HG02884 (cell line): Measurements from ENCODE around the gene AGPAT3.

Source experiments
- ATAC-seq: cut with Tn5 transposase; IDR thresholded peaks from one replicate; pipeline ENCODE4 v1.9.1; 2021; ENCODE audit warnings: mild to moderate bottlenecking, moderate library complexity; ENCODE audit not compliant: unreplicated experiment

The AGPAT3 gene

DNA sequence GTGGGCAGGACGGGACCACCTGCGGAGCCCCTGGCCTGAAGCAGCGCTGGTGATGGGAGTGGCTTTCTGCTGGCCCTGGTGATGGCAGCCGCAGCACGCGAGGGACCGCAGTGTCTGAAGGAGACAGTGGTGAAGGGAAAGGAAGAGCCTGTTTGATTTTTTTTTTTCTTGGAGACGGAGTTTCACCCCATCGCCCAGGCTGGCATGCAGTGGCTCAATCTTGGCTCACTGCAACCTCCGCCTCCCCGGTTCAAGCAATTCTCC is 106.9 kb downstream of the AGPAT3 start:
- ATAC-seq, result no peak

DNA sequence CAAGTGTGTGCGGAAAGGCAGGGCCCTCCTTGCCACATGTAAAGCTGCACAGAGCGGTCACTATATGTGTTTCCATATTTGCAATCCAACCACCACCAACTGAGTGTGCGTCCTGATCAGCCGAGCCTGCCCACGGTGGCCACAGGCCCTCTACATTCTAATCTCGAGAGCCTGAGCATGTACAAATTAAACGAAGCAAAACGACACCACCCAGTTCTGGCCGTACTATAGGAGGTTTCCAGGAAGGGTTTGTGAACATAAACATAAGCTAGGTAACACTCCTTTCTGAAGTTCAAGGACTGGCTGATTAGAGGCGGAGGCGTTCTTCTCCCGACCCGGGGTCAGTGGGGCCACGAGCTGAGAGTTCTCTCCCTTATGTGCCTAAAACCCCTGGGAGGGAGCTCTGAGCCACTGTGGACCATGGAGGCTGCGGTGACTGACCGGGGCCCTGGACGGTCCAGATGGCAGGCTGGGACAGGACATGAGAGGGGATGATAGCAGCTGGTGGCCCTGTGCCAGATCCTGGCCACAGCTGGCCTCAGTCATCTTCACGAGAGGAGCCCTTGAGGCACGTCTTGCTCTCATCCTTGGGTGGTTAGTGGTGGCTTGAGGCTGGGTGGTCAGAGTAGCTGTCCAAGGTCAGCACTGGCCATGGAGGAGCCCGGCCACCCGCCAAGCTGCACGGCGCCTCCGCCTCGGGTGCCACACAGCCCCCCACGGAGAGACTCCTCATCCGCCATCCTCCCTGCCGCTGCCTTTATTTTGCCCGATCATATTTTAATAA is 108.0 kb downstream of the AGPAT3 start:
- no peak for ATAC-seq

DNA sequence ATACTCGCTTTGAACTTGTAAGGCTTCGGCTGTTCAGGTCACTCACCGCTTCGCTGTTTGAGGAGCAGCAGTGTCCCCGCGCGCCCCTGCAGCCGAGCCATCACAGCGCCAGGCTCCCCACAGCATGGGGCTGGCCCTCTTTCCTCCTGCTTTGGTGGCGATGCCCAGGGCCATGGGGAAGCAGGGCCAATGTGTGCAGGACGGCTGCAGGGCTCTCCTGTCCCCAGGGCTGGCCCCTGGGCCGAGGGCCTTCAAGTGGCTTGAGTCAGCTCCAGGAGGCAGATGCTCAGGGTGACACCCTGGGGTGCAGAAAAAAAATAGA is 108.6 kb downstream of the AGPAT3 start:
- no peak for ATAC-seq

DNA sequence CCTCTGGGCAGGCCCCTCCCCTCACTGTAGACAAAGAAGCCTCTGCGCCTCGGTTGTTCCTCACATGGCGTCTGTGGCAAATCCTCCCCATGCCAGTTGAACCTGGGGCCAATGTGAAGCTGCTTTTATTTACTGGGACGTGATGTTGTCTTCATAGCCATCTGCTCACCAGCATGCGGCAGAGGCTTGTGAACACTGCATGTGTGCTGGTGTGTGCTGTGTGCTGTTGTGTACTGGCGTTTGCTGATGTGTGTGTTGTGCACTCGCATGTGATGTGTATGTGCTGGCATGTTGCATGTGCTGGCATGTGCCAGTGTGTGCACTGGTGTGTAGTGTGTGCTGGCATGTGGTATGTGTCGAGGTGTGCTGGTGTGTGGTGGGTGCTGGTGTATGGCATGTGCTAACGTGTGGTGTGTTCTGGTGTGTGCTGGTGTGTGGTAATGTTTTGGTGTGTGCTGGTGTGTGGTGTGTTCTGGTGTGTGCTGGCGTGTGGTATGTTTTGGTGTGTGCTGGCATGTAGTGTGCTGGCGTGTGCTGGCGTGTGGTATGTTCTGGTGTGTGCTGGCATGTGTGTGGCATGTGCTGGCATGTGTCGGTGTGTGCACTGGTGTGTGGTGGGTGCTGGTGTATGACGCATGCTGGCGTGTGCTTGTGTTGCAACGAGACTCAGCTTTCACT is 109.9 kb downstream of the AGPAT3 start:
- no peak for ATAC-seq

DNA sequence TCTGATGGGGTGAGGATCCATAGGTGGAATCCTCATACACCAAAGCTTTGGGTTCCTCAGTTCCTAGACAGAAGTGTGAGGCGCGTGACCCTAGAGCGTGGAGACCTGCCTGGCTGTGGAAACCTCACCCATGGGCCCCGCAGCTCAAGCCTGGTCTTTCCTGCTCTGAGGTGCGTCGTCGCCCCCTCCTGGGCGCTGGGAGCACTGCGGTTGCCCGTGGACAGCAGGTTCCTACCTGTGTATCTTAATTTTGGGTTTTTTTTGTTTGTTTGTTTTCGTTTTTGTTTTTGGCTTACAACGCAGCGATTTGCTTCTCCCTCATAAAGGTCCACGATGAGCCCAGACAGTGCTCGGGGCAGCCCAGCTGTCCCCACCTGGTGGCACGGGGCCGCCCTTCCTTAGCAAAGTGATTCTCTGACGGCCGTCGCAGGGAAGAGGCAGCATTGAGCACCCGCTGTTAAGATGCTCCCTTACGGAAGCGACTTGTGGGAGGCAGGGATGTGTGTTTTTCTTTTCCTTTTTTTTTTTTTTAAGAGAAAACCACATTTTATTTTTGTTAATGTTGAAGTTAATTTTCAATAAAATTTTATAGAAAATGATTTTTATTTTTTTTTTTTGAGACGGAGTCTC is 110.6 kb downstream of the AGPAT3 start:
- ATAC-seq, result no peak

DNA sequence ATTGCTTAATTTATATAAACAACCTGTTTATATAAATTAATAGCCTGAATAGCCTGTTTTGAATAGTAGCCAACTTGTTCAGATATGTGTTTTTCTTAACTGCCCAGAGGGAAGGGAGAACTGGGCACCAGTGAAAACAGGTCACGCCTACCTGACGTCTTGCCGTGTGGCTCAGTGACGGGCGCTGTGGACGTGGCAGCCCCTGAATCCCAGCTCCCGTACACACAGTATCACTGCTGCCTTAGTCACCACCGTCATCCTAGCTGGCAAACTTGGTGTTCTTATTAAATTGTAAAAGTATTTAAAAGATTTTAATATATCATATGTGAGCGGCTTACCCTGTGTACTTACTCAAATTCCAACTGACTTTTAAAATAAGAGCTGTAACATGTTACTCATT is 111.6 kb downstream of the AGPAT3 start:
- ATAC-seq, result no peak

DNA sequence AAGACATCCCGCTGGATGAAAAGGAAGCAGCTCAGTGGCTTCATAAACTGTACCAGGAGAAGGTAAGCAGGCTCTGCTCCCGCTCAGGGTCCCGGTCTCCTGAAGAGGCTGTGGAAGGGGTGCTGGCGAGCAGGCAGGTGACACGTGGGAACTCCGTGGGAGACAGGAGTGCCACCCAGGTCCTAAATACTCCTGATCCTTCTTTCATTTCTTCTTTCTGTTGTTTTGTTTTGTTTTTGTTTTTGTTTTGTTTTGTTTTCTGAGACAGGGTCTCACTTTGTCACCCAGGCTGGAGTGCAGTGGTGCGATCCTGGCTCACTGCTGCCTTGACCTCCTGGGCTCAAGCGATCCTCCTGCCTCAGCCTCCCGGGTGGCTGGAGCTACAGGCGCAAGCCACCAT is 113.0 kb downstream of the AGPAT3 start:
- ATAC-seq, result no peak

DNA sequence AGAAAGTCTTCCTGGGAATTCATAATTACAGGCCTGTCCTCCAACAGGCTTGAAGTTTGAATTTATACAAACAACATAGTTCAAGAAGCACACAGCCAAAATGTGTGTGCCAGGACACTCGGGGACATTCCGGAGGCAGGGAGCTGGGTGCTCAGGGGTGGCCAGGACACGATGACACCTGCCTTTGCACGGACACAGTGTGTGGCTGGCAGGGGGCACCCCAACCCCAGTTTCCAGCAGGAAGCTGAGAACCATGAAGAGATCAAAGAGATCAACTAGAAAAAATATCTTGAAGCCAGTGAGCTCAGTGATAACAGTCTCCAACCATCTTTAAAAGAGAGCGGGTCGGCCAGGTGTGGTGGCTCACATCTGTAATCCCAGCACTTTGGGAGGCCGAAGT is 114.6 kb downstream of the AGPAT3 start:
- ATAC-seq, result no peak

DNA sequence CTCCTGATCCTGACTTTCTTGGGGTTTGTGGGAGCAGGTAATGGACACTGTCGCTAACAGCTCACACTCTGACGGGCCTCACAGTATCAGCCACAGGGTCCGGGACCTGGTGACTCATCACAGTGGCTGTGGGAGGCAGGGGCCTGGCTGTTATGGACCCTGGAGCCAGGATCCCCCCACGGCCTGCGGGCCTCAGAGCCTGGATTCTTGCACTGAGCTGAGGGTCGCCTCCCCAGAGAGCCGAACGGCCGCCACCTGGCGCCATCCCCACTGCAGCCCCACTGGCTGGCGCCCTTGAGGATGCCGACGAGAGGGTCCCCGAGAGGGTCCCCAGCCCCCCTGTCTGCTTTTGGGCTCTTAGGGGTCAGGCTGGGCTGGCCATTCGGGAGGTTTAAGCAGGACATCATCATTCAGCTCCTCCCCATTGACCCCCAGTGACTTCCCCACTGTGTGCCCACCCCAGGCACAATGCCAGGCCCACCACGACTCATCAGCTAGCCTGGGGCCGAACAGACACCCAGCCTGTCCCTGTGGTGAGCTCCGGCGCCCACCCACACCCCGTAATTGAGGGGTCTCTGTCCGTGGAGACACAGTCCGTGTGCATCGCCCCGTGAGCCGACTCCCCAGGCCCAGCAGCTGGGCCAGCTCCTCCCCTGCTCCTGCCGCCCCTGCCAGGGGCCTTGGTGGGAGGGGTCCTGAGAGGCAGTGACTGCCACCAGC is 116.3 kb downstream of the AGPAT3 start:
- ATAC-seq, result no peak

DNA sequence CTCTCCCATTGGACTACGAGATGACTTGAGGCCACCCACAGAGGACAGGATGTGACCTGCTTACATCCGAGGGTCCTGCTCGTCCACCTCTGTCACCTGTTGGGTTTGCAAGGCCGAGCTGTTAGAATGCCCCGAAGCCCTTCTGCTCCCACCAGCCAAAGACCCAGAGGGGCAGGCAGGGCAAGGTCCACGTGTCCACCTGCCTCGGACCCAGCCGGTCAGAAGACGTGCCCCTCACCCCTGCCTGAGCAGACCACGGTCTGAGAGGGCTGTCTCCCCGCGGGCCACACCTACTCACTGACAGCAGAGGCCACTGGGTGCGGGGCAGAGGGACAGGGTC is 116.8 kb downstream of the AGPAT3 start:
- no peak for ATAC-seq

DNA sequence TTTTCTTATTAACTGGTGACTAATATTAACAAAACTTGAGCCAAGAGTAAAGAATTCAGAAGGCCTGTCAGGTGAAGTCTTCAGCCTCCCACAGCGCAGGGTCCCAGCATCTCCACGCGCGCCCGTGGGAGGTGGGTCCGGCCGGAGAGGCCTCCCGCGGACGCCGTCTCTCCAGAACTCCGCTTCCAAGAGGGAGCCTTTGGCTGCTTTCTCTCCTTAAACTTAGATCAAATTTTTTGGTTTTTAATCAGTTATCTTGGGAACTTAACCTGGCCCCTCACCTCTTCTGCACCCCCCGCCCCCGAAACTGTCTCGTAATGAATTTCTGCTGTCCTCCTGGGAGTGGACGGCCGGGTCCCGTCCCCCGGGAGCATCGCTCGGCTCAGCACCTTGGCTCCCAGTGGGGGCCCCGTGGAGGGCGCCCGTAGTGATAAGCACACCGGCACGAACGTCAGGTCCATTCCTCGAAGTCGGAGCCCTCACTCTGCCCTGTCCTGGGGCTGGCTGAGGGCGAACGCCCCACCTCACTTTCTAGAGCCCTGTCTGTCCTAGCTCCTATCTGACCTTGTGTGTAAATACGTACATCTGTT is 117.6 kb downstream of the AGPAT3 start:
- ATAC-seq, result no peak

DNA sequence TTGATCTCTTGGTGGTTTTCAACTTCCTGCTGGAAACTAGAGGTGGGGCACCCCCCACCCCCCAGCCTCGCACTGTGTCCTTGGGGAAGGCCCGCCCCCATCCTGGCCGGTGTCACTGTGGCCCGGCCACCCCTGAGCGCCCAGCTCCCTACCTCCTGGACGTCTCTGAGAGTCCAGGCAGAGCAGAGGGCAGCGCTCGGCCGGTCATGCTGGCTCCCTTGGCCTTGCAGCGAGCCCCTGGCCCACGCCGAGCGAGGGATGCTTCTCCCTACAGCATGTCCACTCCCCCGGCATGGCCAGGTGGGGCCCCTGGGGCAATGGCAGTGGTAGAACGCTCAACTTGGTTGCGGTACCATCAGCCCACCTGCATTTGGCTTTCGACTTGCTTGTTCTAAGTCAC is 118.4 kb downstream of the AGPAT3 start:
- no peak for ATAC-seq

DNA sequence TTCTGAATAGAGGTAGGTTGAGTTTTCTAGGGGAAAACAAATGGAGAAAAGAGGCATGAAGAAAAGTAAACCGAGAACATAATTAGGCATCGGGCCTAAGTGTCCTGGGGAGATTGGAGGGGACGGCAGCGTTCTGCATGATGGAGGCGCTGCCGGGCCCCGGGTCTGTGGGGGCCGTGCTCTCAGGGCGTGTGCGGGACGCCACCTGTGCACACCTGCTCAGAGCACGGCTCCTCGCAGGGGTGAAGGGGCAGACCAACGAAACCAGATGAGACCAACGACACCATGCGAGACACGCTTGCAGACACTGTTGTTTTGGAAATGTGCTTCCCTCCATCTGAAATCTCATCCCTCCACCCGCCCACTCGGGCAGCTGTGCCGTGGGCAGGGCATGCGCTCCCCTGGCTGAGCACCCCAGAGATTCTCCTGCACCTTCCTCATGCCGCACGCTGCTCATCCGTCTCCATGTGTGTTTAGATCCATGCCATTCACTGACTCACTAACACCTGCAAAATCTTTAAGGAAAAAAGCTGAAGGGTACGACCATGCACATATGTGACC is 118.9 kb downstream of the AGPAT3 start:
- no peak for ATAC-seq

DNA sequence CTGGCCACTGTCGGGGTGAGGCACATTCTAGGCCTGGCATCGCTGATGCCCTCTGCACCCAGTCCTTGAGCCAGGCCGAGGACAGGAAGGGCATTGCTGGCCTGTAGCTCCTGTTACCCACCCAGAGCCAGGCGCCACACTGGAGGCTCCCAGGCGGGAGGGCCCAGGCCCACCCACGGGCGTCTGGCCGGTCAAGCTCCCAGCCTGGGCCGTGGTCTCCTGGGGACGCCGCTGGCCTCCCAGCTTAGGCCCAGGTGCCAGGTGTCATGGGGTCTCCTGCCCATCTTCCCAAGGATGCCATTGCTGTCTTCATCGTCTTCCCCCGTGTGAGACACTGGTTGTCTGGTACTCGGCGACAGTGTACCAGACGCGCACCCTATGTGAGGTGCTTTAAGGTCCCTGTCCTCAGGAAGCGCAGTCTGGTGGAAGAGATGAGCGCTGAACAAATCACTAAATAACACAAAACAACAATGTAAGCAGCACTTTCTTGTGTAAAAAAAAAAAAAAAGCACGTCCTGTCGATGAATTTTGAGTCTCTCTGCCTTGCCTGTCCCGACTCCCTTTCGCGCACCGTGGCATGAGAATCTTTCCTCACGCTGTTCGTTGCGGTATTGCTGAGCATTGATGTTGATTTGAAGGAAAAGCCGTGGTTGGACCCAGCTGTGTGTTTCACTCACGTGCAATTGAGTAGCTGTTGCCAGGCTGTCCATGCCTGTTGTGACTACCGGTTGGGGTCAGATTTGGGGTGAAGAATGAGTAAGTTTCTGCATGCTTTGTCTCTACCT is 120.1 kb downstream of the AGPAT3 start:
- ATAC-seq, result no peak

DNA sequence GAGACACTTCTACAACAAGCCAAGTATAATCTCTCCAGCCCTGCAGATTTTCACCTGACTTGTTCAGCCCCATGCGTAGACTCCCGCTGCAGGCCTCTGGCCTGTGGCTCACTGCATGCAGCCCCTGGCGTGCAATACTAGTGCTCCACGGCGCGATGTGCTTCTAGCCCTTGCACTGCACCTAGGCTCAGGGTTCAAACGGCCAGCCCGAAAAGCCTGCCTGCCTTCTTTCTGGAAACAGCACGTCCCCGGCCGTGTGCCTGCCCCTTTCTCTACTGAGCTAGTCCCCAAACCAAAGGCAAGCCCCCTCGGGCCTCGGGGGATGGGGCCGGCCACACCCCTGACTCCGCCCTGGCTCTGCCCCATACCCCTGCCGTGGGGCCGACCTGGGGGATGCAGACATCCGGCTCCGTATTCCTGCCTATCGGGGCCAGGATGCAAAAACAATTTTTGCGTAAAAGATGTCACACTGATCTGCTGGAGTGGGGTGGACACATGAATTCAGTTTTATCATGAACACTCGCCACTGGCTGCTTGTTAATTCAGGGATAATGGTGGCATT is 120.7 kb downstream of the AGPAT3 start:
- no peak for ATAC-seq

DNA sequence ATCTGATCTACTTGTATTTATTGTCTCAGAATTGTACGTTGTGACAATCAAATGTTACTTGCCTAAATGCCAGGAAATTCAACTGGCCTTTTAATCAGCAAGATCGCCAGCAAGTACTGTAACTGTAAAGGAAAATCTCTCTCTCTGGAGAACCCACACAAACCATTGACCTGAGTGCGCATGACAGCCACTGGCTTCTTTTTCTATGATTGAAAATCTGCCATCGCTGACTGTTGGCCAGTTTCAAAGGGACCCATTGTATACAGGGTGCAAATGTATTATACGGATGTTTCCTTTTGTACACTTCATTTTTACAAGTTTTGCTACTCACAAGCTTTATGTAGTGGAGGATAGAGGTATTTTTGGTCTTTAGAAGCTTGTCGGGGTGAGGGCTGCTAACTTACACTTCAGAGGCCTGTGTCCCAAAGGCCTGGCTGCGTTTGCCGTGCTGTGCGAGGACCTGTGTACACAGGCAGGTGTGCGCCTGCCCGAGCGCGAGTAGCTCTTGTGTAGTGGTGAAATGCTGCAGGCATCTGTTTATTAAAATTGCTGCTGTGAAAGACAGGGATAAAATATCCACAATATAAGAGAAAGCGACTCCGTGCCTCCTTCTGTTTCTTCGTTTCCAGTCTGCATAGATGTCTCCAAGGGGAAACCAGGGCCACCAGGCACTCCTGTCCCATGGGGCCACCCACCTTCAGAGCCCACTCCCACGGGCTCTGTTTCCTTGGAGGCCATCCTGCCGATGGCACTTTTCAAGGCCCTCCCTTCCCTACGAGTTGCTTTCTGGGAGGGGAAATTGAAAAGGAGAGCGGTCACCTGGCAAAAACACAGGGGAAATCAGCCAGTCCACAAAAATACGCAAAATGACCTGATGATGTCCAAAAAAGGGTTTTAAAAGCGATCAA is 121.8 kb downstream of the AGPAT3 start:
- no peak for ATAC-seq

DNA sequence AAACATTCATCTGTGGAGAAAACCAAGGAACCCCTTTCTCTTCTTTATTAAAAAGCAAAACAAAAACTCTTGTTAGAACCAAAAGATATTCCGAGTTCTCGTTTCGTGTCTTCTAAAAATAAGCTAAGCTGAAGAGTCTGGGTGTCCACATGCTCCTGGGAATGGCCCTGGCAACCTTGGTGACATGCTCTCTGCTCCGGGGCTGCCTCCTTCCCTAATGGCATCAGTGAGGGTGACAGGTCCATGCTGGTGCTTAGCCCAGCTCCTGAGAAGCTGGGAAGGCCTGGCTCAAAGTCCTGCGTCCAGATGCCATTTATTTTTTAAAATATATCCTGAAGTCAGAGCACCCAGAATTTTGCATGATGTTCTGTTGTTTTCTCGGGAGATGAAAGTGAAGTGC is 122.5 kb downstream of the AGPAT3 start:
- ATAC-seq, result no peak

DNA sequence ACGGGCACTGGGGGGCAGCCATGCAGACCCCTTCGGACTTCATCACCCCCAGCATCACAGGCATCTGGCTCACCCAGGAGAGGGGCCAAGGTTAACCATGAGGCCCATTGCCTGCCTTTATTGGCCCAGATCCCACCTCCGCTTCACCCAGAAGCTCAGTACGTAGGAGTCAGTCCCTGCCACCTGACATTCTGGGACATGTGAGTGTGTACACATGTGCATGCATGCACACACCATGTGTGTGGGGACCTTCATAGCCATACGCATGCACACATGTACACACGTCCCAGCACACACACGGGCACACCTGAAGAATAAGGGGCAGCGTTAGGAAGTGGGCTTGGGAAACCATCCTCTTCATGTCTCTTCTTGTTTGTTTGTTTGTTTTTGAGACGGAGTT is 123.0 kb downstream of the AGPAT3 start:
- no peak for ATAC-seq

DNA sequence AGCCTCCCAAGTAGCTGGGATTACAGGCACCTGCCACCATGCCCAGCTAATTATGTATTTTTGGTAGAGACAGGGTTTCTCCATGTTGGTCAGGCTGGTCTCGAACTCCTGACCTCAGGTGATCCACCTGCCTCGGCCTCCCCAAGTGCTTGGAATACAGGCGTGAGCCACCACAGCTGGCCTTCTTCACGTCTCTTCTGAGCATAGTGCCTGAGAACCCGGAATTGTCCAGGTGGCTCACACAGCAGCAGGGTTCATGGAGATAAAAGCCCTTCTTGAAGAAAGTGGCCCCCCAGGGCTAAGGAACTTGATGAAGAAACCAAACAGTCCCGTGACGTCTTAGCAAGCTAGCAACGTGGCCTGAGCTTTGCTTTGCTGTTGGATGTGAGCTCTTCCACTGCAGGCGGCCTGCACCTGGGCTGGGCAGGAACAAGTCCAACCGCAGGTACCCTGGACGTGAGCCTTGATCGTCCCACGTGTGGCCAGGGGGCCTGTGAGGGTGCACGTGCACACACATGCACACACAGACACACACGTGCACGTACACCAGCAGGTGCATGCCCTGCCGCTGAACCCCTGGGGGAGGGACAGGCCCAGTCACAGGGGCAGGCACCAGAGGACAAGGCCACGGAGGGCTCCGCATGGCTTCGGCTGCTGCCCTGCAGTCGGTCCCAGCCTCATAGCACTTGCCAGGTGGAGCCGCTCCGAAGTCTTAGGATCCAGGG is 123.6 kb downstream of the AGPAT3 start:
- ATAC-seq, result no peak
